H1 (cell line): ENCODE data around the gene TXNDC16. TPM values are rescaled to one million over a fixed set of nuclear protein-coding genes. Genes with fewer than 3 reads are reported as not detected.

Source experiments
- CTCF ChIA-PET: fragments of 300-600 bp; sonication (Branson Sonifier 250); formaldehyde crosslinking; loops from one replicate; lab custom pipeline; 2021; ENCODE audit not compliant: partially characterized antibody; lab: Charles Lee
- POLR2A ChIA-PET: fragments of 300-600 bp; sonication (Branson Sonifier 250); formaldehyde crosslinking; loops from one replicate; lab custom pipeline; 2021; ENCODE audit warnings: inconsistent platforms; ENCODE audit not compliant: partially characterized antibody; lab: Charles Lee
- DNase-seq, 2 experiments: peaks; one replicate each; pipeline versions ENCODE4 v3.0.0 to v3.0.0-alpha.2; 2010 to 2022; ENCODE audit warnings: low spot score in 2 of 2, low read depth in 1 of 2, mixed read lengths in 1 of 2
- FAIRE-seq: peaks from 2 replicates; lab custom pipeline; 2011; peaks lifted over from hg19 to GRCh38; lab: Jason Lieb, UNC
- H2AFZ ChIP-seq: 2 replicates; pipeline ENCODE4 v1.8.1; 2012; ENCODE audit warnings: low read length, inconsistent platforms
- H2AK5ac ChIP-seq: 2 replicates; pipeline ENCODE4 v1.6.1; 2013; ENCODE audit warnings: low read depth, low read length
- H2BK120ac ChIP-seq: replicated peaks from 2 replicates; pipeline ENCODE3; 2013; ENCODE audit warnings: low read depth, low read length, inconsistent platforms
- H2BK12ac ChIP-seq: 2 replicates; pipeline ENCODE4 v1.6.1; 2013; ENCODE audit warnings: low read depth, low read length
- H2BK15ac ChIP-seq: 2 replicates; pipeline ENCODE4 v1.6.1; 2013; ENCODE audit warnings: low read length
- H2BK20ac ChIP-seq: 2 replicates; pipeline ENCODE4 v1.6.1; 2013; ENCODE audit warnings: low read length
- H2BK5ac ChIP-seq: 2 replicates; pipeline ENCODE4 v1.6.1; 2013; ENCODE audit warnings: low read depth, low read length
- H3K14ac ChIP-seq: 2 replicates; pipeline ENCODE4 v1.6.1; 2013; ENCODE audit warnings: inconsistent platforms; ENCODE audit not compliant: insufficient read length
- H3K18ac ChIP-seq: 2 replicates; pipeline ENCODE4 v1.6.1; 2013; ENCODE audit warnings: low read length; ENCODE audit errors: extremely low read depth
- H3K23ac ChIP-seq: 2 replicates; pipeline ENCODE4 v1.6.1; 2013; ENCODE audit warnings: inconsistent platforms; ENCODE audit not compliant: insufficient read length
- H3K23me2 ChIP-seq: 2 replicates; pipeline ENCODE4 v1.6.1; 2013; ENCODE audit warnings: low read depth, low read length
- H3K27ac ChIP-seq: 2 replicates; pipeline ENCODE4 v1.6.1; 2011; ENCODE audit warnings: low read depth, low read length, inconsistent platforms
- H3K27me3 ChIP-seq, 4 experiments: replicated peaks in 1 of 4; 1 replicate in 1 of 4; 2 replicates in 3 of 4; pipeline versions ENCODE4 v1.6.1 to v1.8.1; 2011 to 2013; ENCODE audit warnings: low read length in 3 of 4, mild to moderate bottlenecking in 3 of 4, inconsistent platforms in 2 of 4, mixed read lengths in 2 of 4, moderate library complexity in 1 of 4; ENCODE audit not compliant: control insufficient read depth in 3 of 4, insufficient read depth in 3 of 4; ENCODE audit errors: extremely low read depth in 1 of 4
- H3K36me3 ChIP-seq, 4 experiments: 2 replicates each; pipeline versions ENCODE4 v1.6.1 to v1.8.1; 2011 to 2013; ENCODE audit warnings: mild to moderate bottlenecking in 4 of 4, low read length in 3 of 4, moderate library complexity in 2 of 4, control low read depth in 1 of 4, inconsistent platforms in 1 of 4; ENCODE audit not compliant: insufficient read depth in 4 of 4, control insufficient read depth in 2 of 4
- H3K4ac ChIP-seq: replicated peaks from 2 replicates; pipeline ENCODE3; 2013; ENCODE audit warnings: low read length, low read depth, mixed read lengths, inconsistent platforms; ENCODE audit not compliant: insufficient read length
- H3K4me1 ChIP-seq, 4 experiments: replicated peaks in 1 of 4; 1 replicate in 1 of 4; 2 replicates in 3 of 4; pipeline versions ENCODE4 v1.6.1 to v1.8.1; 2011 to 2013; ENCODE audit warnings: low read length in 3 of 4, inconsistent platforms in 2 of 4, mixed read lengths in 1 of 4; ENCODE audit not compliant: insufficient read depth in 4 of 4, control insufficient read depth in 3 of 4
- H3K4me2 ChIP-seq, 2 experiments: 2 replicates each; pipeline versions ENCODE4 v1.6.1 to v1.8.1; 2011 to 2013; ENCODE audit warnings: low read depth in 2 of 2, low read length in 2 of 2, control low read depth in 1 of 2, inconsistent platforms in 1 of 2, mild to moderate bottlenecking in 1 of 2; ENCODE audit not compliant: insufficient read depth in 1 of 2
- H3K4me3 ChIP-seq, 4 experiments: fragments of 200-600, 300-600 bp in 1 of 4; sonication (generic), shearing (Covaris generic), sonication (Bioruptor Twin) in 1 of 4; 2 replicates each; pipeline versions ENCODE4 v1.5.1 to v1.8.1; 2011 to 2016; ENCODE audit warnings: low read length in 4 of 4, low read depth in 3 of 4, control low read depth in 2 of 4, inconsistent platforms in 2 of 4, mild to moderate bottlenecking in 2 of 4, mixed read lengths in 1 of 4, moderate library complexity in 1 of 4; ENCODE audit not compliant: insufficient read depth in 2 of 4; ENCODE audit errors: extremely low read depth in 1 of 4
- H3K56ac ChIP-seq: replicated peaks from 2 replicates; pipeline ENCODE3; 2013; ENCODE audit warnings: low read depth, mild to moderate bottlenecking, mixed read lengths, low read length, inconsistent platforms; ENCODE audit not compliant: insufficient read length
- H3K79me1 ChIP-seq: 2 replicates; pipeline ENCODE4 v1.6.1; 2013; ENCODE audit warnings: low read depth, low read length, control low read depth
- H3K79me2 ChIP-seq, 2 experiments: 2 replicates each; pipeline versions ENCODE4 v1.6.1 to v1.8.1; 2012 to 2013; ENCODE audit warnings: low read length in 2 of 2, mild to moderate bottlenecking in 2 of 2, inconsistent platforms in 1 of 2; ENCODE audit not compliant: insufficient read depth in 2 of 2, control insufficient read depth in 1 of 2
- H3K9ac ChIP-seq, 4 experiments: replicated peaks in 1 of 4; 1 replicate in 1 of 4; 2 replicates in 3 of 4; pipeline versions ENCODE4 v1.6.1 to v1.8.1; 2011 to 2013; ENCODE audit warnings: low read depth in 3 of 4, low read length in 3 of 4, control low read depth in 2 of 4, mild to moderate bottlenecking in 2 of 4, moderate library complexity in 2 of 4, inconsistent platforms in 1 of 4; ENCODE audit errors: extremely low read depth in 1 of 4
- H3K9me3 ChIP-seq, 2 experiments: 2 replicates each; pipeline versions ENCODE4 v1.6.1 to v1.8.1; 2012 to 2013; ENCODE audit warnings: mild to moderate bottlenecking in 2 of 2, moderate library complexity in 2 of 2, control low read depth in 1 of 2, inconsistent platforms in 1 of 2, low read depth in 1 of 2, low read length in 1 of 2, mixed read lengths in 1 of 2; ENCODE audit not compliant: insufficient read depth in 2 of 2
- H4K20me1 ChIP-seq, 2 experiments: replicated peaks in 1 of 2; 2 replicates each; pipeline versions ENCODE3 to v1.8.1; 2011 to 2013; ENCODE audit warnings: inconsistent platforms in 2 of 2, low read length in 2 of 2, mild to moderate bottlenecking in 1 of 2; ENCODE audit not compliant: insufficient read depth in 2 of 2, control insufficient read depth in 1 of 2
- H4K5ac ChIP-seq: 2 replicates; pipeline ENCODE4 v1.6.1; 2013; ENCODE audit warnings: low read length, low read depth, mixed read lengths, inconsistent platforms; ENCODE audit not compliant: insufficient read length
- H4K8ac ChIP-seq: 2 replicates; pipeline ENCODE4 v1.8.0; 2013; ENCODE audit warnings: mild to moderate bottlenecking, moderate library complexity, low read length, inconsistent platforms; ENCODE audit not compliant: insufficient read depth; ENCODE audit errors: extremely low read depth
- H4K91ac ChIP-seq: replicated peaks from 2 replicates; pipeline ENCODE3; 2013; ENCODE audit warnings: low read length, mixed read lengths, inconsistent platforms; ENCODE audit not compliant: insufficient read length
- HDAC6 ChIP-seq: IDR thresholded peaks from one replicate; pipeline ENCODE4 v1.7.1; 2012; ENCODE audit warnings: low read depth, mild to moderate bottlenecking, inconsistent platforms, low read length, moderate library complexity
- RNF2 ChIP-seq: fragments of 200-900, 300-1000 bp; sonication (generic); IDR thresholded peaks from 2 replicates; pipeline ENCODE4 v1.7.1; 2016; ENCODE audit warnings: borderline replicate concordance, low read depth, mild to moderate bottlenecking, antibody characterized with exemption, low read length; ENCODE audit not compliant: poor library complexity, severe bottlenecking; ENCODE audit errors: missing control alignments
- WGBS, 2 experiments: shearing (Covaris generic) in 1 of 2; methylation state at CpG; one replicate each; pipeline versions ENCODE4 v1.1.6 to v1.1.7; 2013 to 2015; ENCODE audit warnings: low lambda C conversion rate in 2 of 2, mixed read lengths in 2 of 2, inconsistent platforms in 1 of 2, low coverage in 1 of 2, missing lambda C conversion rate in 1 of 2; ENCODE audit not compliant: insufficient replicate concordance in 2 of 2, insufficient coverage in 1 of 2, insufficient read length in 1 of 2; ENCODE audit errors: extremely low coverage in 1 of 2, missing lambda C conversion rate in 1 of 2; 5-methylcytosine and 5-hydroxymethylcytosine counted together
- polyA plus RNA-seq, 7 experiments: library from polyadenylated mRNA; depleted of rRNA in 3 of 7; stranded (reverse) in 5 of 7; unstranded in 2 of 7; fragments of >200 nt in 5 of 7; fragments of 200-250 nt in 2 of 7; gene quantifications; 1 replicate in 5 of 7; 2 replicates in 1 of 7; 4 replicates in 1 of 7; pipeline versions ENCODE4 v1.2.1 to v1.2.3, GENCODE V29; 2011 to 2013; ENCODE audit warnings: missing spikeins in 2 of 7, mixed read lengths in 2 of 7
- total RNA-seq: library from RNA; stranded (reverse); fragmentation: NEBNext Ultra II Directional; extraction: Animal tissue kit (Norgen Biotek cat#: 25700); gene quantifications from 2 replicates; pipeline ENCODE4 v1.2.1, GENCODE V29; 2021

Gene TXNDC16
- total and polyA plus RNA-seq, 2 of the 8 experiments (the other 6 are each of a cell fraction or from before 2014, with no cell fraction given) = 6.7 to 14.3 TPM

DNA sequence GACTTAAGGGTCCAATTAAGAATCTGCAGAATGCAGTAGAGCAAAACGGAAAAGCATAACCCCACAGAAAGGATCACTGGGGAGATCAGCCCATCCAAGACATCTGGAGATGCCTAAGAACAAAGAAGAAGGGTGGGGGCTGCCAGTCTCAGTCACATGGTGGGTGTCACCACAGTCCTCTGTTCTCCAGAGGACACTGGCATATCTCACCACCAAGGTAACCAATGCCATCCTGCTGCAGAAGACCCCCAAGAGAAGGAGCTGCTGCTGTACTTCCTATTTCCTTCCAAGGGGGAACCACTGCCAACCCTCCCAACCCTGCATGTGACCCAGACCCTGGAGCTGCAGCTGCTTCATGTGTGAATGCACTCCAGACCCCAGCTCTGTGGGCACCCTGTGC is 147.0 kb downstream of the TXNDC16 start:
- Histone ChIP-seq H2BK20ac (no peak overlapping the region), H3K18ac (no peak overlapping the region)

More for the DNA sequence above, 147.0 kb downstream of the TXNDC16 start:
- no peak overlapping the region for H4K5ac ChIP-seq
- H3K27ac ChIP-seq = no peak overlapping the region
- no peak overlapping the region for H2AFZ ChIP-seq
- no peak overlapping the region for H2BK12ac ChIP-seq
- no peak overlapping the region for H2BK120ac ChIP-seq
- H3K79me1 ChIP-seq = no peaks in the 10 kb centered on the region
- H2AK5ac ChIP-seq = no peak overlapping the region
- H3K23me2 ChIP-seq = peaks cover 2% of the 10 kb centered on the region; the same call in 1 of the 2 replicates
- no peak overlapping the region for H3K56ac ChIP-seq
- no peak overlapping the region for H4K8ac ChIP-seq
- H2BK5ac ChIP-seq = no peak overlapping the region
- H3K4me2 ChIP-seq = no peak overlapping the region
- CTCF ChIA-PET = interaction anchor here (1.3 kb wide), 1 partner anchor 27 kb away, joined by 3 read pairs; no protein-coding TSS in a partner anchor
- no peak overlapping the region for H3K4ac ChIP-seq
- WGBS, 2 experiments = 84% methylated on average over 1 of the region's 1 CpG; no CpG with 5 or more reads in 1 of the 2 experiments
- H3K9ac ChIP-seq = no peak overlapping the region
- H3K9me3 ChIP-seq = no peaks in the 10 kb centered on the region
- no peak overlapping the region for H3K14ac ChIP-seq
- H3K4me1 ChIP-seq = no peaks in the 10 kb centered on the region
- H3K36me3 ChIP-seq = no peaks in the 10 kb centered on the region
- FAIRE-seq = no peak
- H3K23ac ChIP-seq = no peak overlapping the region
- no peak for DNase-seq
- H3K4me3 ChIP-seq = no peak overlapping the region
- no peaks in the 10 kb centered on the region for H4K20me1 ChIP-seq
- no peaks in the 10 kb centered on the region for H3K27me3 ChIP-seq
- H2BK15ac ChIP-seq = no peak overlapping the region
- POLR2A ChIA-PET = no interaction called here
- TF ChIP-seq HDAC6 (no peak), RNF2 (no peak)
- H4K91ac ChIP-seq = no peak overlapping the region
- H3K79me2 ChIP-seq = no peaks in the 10 kb centered on the region
